AG10803 (cell line): ENCODE results near the gene SCUBE1.

Experiments used
- DNase-seq: peaks from one replicate; pipeline ENCODE4 v3.0.0; 2010; ENCODE audit warnings: low read depth
- H3K4me3 ChIP-seq: 2 replicates; pipeline ENCODE4 v1.5.1; 2011; ENCODE audit warnings: mild to moderate bottlenecking, low read length, control low read depth
- TF ChIP-seq, protein P1 (sequence below): conservative IDR thresholded peaks from 2 replicates; pipeline ENCODE4 v1.5.1; 2011; ENCODE audit warnings: mild to moderate bottlenecking, low read length, control low read depth, inconsistent platforms

The SCUBE1 gene

DNA sequence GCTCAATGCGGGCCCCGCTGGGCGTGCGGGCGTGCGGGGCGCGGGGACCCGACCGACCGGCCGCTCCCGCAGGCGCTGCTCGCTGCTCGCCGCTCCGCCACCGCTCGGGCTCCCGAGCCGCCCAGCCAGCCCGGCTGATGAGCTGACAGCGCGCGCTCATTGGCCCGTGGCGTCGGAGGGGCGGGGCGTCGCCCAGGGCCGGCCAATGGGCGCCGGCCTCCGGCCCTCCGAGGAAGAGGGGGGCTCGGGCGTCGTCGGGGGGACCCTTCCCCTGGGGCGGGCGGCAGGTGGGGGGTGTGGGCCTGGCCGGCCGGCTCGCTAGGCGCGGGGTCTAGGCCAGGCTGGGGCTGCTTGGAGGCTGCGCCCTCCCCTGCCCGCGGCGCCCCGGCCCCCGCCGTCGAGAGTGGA, at the start of gene SCUBE1:
Gene SCUBE1, minus strand, starts transcription at position 111 of the 408 bp plus-strand sequence. CDS start 111 bp downstream, outside the sequence.
- no peak for DNase-seq
- TF ChIP-seq, protein P1, sequence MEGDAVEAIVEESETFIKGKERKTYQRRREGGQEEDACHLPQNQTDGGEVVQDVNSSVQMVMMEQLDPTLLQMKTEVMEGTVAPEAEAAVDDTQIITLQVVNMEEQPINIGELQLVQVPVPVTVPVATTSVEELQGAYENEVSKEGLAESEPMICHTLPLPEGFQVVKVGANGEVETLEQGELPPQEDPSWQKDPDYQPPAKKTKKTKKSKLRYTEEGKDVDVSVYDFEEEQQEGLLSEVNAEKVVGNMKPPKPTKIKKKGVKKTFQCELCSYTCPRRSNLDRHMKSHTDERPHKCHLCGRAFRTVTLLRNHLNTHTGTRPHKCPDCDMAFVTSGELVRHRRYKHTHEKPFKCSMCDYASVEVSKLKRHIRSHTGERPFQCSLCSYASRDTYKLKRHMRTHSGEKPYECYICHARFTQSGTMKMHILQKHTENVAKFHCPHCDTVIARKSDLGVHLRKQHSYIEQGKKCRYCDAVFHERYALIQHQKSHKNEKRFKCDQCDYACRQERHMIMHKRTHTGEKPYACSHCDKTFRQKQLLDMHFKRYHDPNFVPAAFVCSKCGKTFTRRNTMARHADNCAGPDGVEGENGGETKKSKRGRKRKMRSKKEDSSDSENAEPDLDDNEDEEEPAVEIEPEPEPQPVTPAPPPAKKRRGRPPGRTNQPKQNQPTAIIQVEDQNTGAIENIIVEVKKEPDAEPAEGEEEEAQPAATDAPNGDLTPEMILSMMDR: no peak
- H3K4me3 ChIP-seq: no peak within 1 kb of the TSS

DNA sequence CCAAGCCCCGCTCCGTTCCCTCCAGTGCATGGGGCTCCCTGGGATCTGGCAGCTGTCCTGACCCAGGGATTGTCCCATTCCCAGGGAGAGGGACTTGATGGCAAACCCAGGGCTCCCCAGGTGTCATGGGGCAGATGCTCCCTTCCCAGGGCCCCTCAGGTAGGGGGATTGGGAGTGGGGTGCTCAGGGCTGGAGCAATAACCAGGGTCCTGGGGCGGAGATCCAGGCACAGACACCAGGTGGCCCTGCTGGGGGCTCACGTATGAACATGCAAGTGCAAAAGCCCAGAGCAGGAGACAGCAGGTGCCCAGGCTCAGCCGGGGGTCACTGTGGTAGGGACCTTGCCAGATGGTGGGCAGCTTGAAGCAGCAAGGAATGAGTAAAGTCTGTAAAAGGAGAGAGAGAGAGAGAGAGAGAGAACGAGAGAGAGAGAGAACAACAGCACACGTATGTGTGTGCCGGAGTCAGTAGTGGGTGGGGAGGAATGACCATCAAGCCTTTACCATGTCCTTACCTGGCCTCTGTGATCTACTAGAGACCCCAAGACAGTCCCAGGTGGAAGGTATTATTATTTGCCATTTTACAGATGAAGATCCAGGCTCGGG, 49.3 kb upstream of the SCUBE1 start:
- H3K4me3 ChIP-seq: no peak overlapping the region
- DNase-seq: no peak
- TF ChIP-seq, protein P1: no peak

DNA sequence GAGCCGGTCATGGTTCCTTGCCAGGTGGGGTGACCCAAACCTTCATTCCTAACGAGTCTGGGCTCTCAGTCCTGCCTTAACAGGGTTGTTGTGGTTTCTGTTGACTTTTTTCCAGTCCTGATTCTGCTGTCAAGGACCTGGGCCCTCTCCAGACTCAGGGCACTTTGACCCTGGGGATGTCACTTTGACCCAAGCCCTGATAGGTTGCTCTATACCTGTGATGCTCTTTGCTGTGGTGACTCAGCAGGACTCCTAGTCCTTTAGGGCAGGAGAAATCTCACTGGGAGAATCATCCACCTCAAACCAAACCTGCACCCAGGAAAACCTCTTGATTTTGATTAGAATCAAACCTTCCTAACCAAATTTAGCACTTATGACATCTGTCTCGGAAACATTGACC, 48.1 kb upstream of the SCUBE1 start:
- no peak for DNase-seq
- TF ChIP-seq, protein P1: no peak
- no peak overlapping the region for H3K4me3 ChIP-seq

DNA sequence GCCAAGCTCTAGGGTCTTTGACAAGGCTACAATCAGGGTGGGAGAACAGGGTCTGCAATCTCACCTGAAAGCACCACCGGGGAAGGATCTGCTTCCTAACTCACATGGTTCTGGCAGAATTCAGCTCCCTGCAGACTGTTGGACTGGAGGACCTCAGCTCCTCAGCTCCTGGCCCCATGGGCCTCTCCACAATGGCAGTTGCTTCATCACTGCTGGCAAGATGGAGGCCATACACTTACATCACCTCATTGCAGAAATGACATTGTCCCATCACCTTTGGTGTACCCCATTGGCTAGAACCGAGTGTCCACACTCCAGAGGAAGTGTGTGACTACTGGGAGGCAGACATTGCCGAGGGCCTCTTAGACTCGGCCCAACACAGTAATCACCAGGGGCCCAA, 47.7 kb upstream of the SCUBE1 start:
- TF ChIP-seq, protein P1: no peak
- no peak overlapping the region for H3K4me3 ChIP-seq

DNA sequence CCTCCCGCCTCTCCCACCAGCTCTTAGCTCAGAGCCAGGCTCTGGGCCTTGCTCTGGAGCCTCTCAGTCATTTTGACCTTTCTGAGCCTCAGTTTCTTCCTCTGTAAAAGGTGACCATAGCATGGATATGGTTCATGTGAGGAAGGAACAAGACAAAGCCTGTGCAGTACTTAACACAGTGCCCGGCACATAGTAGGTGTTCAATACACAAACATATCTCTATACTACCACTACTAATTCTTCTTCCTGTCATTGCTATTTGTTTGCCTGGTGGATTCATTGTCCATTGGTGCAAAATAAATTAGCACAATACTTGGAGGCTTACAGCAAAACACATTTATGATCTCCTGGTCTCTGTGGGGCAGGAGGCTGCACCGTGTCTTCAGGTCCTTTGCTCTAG, 47.0 kb upstream of the SCUBE1 start:
- TF ChIP-seq, protein P1: no peak
- DNase-seq: no peak
- H3K4me3 ChIP-seq: no peak overlapping the region

More for the DNA sequence above, 47.7 kb upstream of the SCUBE1 start:
- DNase-seq: no peak

DNA sequence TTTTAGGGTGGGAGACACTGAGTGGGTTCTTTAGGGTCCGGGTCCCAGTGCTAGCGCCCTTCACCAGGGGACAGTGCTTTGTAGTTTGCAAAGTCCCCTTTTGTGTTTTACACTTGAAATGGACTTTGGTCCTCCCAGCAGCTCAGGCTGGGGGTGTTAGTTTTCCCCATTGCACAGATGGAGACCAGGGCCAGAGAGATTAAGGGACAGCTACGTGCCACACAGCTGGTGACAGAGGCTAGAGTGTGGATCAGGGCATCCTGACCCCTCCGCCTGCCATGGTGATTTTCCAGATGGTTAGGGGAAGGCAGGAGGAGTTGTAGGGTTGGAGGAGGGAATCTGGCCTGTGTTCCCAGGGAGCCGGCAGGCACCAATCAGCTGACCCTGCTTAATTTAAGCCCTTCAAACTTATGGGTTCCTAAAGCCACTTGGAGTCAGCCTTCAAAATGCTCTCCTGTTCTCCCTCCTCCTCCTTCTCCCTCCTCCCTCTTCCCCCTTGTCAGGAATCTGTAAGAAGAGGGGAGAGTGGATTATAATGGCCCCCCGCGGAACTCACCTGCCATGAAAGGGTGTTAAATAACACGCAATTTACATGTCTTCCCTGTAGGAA, 46.2 kb upstream of the SCUBE1 start:
- H3K4me3 ChIP-seq: no peak overlapping the region
- TF ChIP-seq, protein P1: no peak
- no peak for DNase-seq

DNA sequence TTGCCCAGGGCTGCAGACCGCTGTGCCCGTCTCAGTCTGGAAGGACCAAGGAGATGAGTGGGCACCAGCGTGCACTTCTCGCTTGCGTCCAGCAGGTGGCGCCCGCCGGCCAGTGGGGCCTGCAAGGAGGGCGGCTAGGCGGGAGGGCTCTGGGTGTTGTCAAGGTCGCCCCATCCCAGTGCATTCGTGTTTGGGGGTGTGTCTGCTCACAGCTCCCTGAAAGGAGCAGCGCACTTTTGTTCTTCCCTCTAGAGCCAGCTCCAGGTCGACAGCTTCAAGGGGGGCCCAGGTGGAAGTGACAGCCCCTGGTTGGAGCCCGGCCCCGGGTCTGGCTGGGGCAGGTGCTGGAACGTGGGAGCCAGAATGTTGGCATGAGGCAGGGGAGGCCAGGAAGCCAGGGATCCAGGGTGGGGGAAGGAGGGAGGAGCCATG, 45.3 kb upstream of the SCUBE1 start:
- TF ChIP-seq, protein P1: peak; percentile 86
- H3K4me3 ChIP-seq: no peak overlapping the region
- peak; percentile 45 for DNase-seq
